ENCODE measurements around the gene ENOPH1.
"Not testable (repeated sequence)": the region's sequence is repeated elsewhere in the genome, so short reads cannot be mapped to it uniquely, and the experiment has no call there.

ENOPH1 gene

DNA sequence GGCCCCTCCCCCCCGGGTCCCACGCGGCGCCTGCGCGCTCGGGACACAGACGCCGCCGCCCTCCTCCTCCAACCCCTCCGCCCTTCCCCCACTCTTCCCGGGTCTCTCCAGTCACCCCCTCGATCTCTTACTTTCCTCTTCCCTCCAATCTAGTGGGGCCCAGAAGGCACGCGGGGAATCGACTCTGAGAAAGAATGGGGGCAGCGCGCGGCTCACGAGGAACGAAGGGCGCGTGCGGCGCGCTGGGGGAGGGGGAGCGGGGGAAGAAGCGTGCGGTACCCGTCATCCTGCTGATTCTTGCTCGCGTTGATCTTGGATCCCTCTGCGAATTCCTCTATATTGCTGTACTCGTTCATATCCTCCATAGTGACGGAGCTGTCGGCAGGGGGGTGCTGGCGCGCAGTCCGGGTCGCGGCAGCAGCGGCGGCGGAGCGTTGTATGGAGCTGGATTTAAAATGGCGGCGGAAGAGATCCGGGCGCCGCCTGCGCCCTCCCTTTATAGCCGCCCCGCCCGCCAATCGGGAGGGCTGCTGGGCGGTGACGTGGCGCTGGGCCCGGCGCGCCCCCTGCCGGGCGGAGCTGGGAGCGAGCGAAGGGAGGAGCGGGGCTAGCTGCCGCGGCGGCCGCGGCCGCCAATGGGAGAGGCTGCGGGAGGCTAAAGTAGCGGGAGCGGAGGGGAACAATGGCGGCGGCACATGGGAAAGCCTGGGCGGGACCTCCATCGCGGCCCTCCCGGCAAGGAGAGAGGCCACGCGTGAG lies 1.2 kb upstream of the ENOPH1 start:
- DNase-seq: peak; percentile 92

DNA sequence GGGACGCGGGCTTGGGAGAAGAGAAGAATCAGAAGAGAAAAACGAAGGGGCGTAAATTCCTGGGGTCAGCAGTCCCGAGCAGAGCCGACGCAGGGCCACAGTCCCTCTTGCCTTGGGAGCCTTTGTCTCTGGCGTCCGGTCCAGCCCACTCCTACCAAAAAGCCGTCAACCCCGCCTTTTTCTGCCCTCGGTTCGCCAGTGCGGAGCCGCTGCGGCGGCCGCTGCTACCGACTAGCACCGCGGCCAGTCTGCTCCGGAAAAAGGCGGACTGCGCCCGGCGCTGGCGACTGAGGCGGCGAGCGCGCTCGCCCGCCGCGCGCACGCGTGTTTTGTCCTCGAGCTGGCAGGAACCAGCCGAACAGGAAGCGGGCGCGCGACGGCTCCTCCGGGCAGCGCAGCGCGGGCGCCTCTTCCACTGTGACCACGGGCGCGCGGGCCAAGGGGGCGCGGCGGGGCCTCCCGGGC lies 630 bp upstream of the ENOPH1 start:
- DNase-seq: no peak

DNA sequence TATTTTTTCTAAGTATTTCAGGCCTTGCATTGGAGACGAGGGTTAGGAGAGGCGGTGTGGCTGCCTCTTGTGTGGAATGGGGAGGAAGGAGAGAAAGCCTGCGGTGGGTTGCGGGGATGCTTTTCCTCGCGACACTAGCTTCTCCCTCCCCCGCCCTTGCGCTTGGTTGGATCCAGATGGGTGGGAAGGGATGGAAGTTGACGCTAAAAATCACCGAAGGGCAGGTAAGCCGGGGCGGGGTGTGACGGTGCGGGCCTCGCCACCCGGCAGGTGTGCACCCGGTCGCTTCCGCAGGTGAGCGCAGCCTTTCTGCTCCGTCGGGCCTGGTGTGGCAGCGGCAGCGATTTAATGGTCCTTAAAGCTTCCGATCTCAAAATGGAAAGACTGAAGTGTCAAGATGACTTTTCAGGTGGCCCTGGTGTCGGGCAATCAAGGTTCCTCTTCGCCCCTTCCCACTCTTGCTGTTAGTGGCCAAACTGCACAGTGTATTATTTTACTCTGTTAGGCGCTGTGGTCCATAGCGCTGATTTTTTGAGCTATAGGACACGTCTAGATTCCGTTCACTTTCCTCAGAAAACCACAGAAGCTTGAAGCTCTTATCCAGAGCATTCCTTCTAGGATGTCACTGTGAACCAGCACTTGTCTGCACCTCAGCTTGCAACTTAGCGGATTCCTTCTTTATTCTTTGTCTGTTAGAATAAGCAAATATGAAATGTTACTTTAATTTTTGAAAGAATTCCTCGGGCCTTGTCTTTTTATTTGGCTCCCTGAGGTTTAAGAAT lies 765 bp downstream of the ENOPH1 start:
- peak; percentile 71 for DNase-seq

DNA sequence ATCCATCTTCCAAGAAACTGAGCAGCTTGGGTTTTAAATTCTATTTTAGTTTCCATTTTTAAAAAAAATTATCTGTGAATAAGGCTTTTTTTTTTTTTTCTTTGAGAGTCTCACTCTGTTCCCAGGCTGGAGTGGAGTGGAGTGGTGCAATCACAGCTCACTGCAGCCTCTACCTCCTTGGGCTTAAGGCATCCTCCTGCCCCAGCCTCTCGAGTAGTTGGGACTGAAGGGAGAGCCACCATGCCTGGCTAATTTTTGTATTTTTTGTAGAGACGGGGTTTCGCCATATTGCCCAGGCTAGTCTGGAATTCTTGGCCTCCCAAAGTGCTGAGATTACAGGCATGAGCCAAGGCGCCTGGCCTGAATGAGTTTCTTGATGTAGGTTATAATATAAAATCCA lies 1.4 kb downstream of the ENOPH1 start:
- no peak for DNase-seq

DNA sequence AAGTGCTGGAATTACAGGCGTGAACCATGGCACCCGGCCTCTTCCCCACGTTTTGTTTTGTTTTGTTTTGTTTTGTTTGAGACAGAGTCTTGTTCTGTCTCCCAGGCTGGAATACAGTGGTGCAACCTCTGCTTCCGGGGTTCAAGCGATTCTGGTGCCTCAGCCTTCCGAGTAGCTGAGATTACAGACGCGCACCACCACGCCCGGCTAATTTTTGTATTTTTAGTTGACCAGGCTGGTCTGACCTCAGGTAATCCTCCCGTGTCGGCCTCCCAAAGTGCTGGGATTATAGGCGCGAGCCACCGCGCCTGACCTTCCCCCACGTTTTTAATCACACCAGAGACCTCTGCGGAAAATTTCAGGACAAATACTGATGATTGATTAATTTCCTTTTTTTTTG lies 2.2 kb downstream of the ENOPH1 start:
- DNase-seq: no peak

DNA sequence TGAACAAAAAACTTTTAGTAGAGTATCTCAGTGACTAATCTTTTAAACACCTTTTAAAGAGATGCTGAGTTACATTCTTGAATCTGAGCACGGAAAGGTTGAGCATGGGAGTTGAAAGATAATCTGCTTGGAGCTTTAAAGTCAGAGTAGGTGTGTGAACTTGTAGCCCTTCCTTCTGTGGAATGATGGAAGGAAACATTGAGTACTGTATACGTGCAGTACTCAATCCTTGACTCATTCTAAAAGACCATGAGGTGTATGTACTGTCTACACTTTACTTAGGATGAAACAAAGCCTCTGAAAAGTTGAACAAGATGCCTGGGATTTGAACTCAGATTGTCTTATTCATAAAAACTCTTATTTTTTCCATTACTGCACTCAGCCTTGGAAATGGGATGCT lies 3.4 kb downstream of the ENOPH1 start:
- no peak for DNase-seq

DNA sequence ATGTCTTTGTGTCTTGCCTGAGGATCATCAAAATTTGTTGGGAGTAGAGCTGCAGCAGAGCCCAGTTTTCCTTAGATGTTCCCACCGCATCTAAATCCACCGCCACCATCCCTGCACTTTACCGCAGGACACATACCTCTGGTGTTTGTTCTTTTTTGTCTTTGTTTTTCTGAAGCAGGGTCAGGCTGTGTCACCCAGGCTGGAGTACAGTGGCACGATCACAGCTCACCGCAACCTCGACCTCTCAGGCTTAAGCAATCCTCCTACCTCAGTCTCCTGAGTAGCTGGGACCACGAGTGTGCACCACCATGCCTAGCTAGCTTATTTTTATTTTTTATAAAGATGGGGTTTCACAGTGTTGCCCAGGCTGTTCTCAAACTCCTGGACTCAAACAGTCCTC lies 4.6 kb downstream of the ENOPH1 start:
- DNase-seq: no peak

DNA sequence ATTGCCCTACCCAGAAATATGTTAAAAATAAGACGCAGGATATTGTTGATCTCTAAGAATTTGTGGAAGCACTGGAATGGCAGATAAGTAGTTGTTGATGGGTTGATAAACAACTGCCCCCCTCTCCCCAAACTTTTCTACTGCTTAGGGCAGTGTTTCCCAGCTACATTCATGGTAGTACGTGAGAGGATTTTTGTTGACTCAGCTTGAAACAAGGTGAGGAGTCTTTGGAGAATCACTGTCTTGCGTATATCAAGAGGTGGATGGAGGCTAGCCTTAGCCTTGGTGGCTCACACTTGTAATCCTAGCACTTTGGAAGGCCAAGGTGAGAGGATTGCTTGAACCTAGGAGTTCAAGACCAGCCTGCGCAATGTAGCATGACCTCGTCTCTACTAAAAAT lies 5.7 kb downstream of the ENOPH1 start:
- DNase-seq: no peak

DNA sequence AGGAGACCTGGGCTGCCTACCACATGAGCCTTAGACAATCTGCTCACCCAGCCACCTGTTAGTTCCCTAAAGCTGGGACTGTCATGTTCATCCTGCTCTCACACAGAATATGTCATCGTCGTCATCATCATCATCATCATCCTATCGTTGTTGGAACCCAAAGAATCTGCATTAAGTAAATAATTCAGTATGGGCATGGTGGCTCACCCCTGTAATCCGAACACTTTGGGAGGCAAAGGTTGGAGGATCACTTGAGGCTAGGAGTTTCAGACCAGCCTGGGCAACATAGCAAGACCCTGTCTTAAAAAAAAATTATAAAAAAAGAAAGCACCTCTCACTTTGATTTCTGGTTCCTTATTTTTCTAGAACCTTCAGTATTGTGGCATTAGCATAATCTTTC lies 6.4 kb downstream of the ENOPH1 start:
- no peak for DNase-seq

DNA sequence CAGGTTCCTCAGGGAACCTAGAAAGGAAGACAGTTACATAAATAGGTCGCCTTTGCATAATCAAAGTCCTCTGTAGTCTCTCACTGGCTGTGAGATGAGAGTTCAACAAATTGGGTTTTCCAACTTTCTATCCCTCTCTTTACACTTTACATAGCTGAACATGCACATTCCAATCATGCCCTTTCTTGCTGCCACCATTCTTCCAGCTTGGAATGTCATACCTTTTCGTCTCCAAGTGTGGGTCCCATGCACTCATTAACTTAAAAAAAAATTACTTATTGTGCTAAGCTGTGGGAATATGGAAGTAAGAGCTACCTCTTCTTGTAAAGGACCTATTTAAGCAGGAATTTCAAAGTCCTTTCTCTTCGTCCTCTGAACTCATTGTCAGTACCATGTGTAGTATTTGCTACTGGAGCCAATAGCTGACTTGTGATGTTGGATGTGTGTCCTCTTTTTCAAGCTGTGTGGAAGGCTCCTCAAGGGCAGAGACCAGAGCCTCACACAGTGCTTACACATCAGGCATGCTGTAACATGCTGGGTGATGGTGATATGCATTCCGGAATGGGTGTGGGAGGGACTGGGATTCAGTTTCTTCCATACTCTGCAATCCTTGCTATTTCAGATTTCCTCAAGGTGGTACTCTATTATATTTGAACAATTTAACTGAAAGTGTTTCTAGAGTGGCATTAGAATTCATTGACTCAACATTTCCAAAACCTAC lies 7.1 kb downstream of the ENOPH1 start:
- DNase-seq: peak; percentile 14

DNA sequence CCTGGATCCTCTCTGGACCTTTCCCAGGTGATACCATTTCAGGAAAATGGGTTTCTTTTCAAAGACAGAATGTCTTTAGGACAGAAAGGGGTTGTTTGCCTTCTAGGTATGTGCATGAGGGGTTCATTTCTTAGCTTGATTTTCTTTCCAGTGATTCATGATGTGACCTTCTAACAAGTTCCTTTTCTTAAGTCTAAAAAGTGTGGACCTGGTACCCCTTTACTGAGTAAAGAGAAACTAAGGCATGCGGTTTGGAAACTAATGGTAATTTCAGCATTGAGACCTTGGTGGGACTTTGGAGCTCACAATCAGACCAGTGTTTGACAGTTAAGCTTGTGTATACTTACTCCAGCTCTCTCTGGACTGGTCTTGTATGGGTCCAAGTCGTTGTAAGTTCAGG lies 8.7 kb downstream of the ENOPH1 start:
- DNase-seq: no peak

DNA sequence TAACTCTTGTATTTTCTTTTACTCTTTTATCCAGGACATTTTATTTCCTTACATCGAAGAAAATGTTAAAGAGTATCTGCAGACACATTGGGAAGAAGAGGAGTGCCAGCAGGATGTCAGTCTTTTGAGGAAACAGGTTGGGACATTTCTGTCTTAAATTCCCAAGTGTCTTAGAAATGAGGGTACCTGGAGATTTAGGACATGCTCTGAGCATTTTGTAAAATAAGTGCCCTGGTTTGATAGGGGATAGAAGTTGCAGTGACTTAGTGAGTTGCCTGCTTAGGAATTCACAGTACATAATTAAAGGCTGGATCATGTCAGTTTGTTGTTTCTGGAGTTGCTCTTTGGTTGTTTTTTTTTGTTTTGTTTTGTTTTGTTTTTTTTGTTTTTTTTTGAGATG lies 17.5 kb downstream of the ENOPH1 start:
- DNase-seq: no peak

DNA sequence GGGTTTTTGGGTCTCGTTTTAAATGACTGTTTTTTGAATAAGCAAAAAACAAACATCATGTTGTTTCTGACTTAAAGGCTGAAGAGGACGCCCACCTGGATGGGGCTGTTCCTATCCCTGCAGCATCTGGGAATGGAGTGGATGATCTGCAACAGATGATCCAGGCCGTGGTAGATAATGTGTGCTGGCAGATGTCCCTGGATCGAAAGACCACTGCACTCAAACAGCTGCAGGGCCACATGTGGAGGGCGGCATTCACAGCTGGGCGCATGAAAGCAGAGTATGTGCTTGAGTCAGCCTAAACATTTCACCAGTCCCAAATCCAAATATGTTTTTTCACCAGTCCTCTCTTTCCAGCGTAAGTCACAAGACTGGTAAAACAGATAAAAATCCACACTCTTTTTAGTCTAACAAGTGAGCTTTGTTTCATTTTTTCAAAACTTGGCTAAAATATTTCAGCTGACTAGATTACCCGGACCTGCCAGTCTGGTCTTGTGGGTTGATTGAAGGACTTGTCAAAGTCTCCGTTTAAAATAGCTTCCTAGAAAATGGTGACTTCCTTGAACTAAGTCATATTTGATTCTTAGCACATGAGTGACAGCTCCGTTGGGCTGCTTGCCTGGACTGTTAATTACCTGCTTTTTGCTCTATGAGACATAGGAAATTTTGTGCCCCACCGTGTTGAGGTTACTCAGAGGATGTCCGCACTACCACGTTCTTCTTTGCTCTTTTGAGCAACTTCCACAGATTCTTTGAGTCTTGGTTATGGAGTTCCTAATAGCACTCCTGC lies 20.8 kb downstream of the ENOPH1 start:
- DNase-seq: no peak

DNA sequence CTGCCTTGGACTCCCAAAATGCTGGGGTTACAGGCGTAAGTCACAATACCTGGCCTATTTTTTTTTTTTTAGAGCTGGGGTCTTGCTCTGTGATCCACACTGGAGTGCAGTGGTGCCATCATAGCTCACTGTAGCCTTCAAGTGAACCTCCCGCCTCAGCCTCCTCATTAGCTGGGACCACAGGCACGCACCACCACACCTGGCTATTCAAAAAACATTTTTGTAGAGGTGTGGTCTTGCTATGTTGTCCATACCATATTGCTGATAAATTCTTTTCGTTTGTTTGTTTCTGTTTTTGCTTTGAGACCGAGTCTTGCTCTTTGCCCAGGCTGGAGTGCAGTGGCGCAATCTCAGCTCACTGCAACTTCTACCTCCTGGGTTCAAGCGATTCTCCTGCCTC lies 21.6 kb downstream of the ENOPH1 start:
- no peak for DNase-seq

DNA sequence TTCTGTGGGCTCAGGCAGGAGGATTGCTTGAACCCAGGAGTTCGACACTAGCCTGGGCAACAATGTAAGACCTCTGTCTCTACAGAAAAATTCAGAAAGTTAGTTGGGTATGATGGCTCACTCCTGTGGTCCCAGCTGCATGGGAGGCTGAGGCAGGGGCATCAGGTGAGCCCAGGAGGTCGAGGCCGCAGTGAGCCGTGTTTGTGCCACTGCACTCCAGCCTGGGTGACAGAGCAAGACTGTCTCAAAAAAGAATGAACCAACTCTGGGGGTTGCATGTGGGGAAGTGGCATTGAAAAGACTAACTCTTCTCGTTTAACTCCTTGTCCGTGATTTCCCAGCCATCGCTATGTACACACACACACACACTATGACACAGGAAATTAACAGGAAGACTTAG lies 26.9 kb downstream of the ENOPH1 start:
- no peak for DNase-seq

DNA sequence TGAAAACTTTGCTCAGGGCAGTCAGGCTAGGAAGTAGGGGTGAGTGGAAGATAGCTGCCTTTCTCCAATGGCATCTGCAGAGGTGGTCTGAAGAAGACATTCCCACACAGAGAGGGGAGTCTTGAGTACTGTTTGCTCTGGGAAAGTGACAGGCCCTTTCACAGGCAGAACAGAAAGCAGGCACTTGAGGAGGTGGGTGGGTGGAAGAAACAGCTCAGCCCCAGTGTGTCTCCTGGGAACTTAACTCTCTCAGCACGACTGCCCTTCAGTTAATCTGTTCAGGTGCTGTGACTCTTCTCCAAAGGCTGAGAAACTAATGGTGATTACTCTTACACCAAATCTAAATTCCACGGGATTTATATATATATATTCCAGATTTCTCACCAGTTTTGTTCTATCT lies 28.3 kb downstream of the ENOPH1 start:
- no peak for DNase-seq

DNA sequence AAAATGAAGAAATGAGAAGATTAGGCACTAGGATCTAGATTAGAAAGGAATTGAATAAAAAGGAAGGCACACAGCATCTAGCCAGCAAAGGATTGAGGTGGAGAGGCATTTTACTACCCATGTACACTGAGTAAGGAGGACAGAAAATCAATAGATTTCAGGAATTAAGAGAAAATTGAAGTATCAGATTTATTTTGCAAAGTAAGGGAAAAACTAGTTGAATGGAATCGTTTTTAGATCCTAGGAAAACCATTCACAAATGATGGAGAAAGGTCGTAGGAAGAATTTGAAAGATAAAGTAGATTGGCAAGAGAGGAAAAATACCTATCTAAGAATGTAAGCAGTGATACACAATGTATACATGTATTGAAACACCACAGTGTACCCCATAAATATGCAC lies 31.3 kb downstream of the ENOPH1 start:
- no peak for DNase-seq

DNA sequence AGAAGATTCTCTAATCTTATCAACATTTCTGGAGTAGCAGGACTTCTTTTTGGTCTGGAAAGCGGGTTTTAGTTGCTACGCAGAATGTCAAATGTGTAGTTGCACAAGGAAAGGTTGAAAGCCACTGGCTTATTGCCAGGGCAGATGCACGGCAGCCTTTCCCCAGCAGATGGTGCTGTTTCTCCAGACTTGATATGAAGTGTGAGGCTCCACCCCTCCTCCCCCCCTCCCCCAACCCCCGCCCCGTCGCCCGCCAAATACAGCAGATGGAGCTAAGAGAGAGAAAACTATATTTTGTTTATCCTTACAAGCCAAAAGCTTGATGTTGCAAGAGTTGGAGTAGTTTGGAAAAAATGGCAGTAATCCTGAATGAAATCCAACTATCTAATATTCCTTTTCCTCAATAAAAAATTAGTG lies 32.0 kb downstream of the ENOPH1 start:
- DNase-seq: peak; percentile 76

DNA sequence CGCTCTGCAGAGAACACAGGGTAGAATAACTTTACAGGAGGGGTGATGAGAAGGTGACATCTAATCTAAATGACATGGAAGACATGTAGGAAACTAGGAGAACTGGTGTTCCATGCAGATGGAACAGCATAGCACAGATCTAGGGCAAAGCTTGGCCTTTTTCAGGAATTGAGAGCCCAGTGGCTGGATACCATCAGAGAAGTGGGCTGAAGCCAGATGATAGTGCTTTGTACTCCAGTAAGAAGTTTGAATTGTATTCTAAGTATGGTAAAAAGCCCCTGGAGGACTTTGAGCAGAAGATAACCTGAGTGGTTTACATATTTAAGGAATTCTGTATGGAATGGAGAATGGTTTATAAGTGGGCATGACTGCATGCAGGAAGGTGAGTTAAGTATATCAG lies 32.8 kb downstream of the ENOPH1 start:
- DNase-seq: no peak

DNA sequence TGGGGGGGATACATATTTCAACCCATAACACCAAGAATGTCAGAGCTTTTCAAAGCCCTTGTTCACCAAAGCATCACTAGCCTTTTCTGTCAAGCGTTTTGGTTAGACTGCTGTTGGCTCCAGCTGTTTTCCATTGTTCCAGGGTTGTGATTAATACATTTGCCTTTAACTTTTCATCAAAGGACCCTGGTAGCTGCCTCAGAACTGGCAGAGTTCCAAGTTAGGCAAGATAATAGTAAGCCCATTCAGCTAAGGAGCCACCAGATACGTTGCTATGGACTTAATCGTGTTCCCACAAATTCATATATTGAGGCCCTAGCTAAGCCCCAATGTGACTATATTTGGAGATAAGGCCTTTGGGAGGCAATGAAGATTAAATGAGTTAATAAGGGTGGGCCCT lies 37.1 kb downstream of the ENOPH1 start:
- peak; percentile 66 for DNase-seq

DNA sequence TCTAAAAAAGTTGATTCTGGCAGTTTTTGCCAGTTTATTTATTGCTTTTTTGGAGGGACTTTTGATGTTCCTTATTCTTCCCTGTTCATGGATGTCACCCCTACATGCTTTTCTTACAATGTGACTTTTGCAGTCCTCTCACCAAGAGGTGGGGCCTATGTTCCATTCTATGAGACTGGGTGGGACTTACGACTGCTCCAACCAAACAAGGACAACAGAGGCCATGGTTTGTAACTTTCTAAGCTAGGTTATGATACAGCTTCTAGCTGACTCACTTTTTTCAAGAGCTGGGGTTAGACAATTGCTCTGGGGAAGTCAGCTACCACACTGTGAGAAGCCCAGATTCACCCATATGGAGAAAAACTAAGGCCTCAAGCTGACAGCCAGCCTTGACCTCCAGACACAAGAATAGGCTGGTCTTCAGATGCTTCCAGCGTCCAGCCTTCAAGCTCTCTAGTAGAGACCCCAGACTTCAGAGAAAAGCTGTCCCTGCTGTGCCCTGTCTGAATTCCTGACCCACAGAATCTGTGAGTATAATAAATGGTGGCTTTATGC lies 39.5 kb downstream of the ENOPH1 start:
- peak; percentile 20 for DNase-seq

DNA sequence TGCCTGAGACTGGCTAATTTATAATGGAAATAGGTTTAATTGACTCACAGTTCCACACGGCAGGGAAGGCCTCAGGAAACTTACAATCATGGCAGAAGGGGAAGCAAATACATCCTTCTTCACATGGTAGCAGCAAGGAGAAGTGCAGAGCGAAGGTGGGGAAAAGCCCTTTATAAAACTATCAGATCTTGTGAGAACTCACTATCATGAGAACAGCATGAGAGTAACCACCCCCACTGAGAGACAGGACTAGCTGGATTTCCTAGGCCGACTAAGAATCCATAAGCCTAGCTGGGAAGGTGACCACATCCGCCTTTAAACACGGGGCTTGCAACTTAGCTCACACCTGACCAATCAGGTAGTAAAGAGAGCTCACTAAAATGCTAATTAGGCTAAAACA lies 42.7 kb downstream of the ENOPH1 start:
- not testable (repeated sequence) for DNase-seq
